ENCODE data around the gene GRIN2D.

- TF ChIP-seq ZNF175 (tag by site-specific recombination; IDR thresholded peaks at IDR 0.05) (no peak), PRDM4 (tag by site-specific recombination; IDR thresholded peaks at IDR 0.05) (no peak)
Observed at GRCh38 chr19:48372904-48373303, 20.6 kb upstream of the GRIN2D start.
